Measurements from ENCODE around the gene WHRN. TPM values are rescaled to one million over a fixed set of nuclear protein-coding genes. Genes with fewer than 3 reads are reported as not detected.

WHRN gene
- total and polyA plus RNA-seq, 2 of the 8 experiments (the other 6 are each of a cell fraction or from before 2014, with no cell fraction given): 4.4 to 7.7 TPM

GRCh38 chr9:114497236-114497635 lies 8.0 kb downstream of the WHRN start:
- Histone ChIP-seq H3K79me1 (ENCODE audit: low read depth, low read length) (no peaks in the 10 kb centered on the region; the same call in 1 of the 2 replicates), H3K18ac (ENCODE audit: extremely low read depth, low read length) (no peak overlapping the region), H2BK20ac (ENCODE audit: low read length) (no peak overlapping the region), H2BK15ac (ENCODE audit: low read length) (no peak overlapping the region), H3K27ac (ENCODE audit: low read depth, low read length) (no peak overlapping the region), H2AK5ac (ENCODE audit: low read depth, low read length) (no peak overlapping the region), H3K79me2 (ENCODE audit: control insufficient read depth in 1 of 2, insufficient read depth in 2 of 2, low read length in 2 of 2) (no peaks in the 10 kb centered on the region), H3K4ac (replicated peaks; ENCODE audit: insufficient read length, low read depth, low read length) (no peak overlapping the region), H3K4me3 (ENCODE audit: extremely low read depth in 1 of 4, insufficient read depth in 2 of 4, low read depth in 3 of 4, low read length in 4 of 4) (no peak overlapping the region), H3K23me2 (ENCODE audit: low read depth, low read length) (no peaks in the 10 kb centered on the region; the same call in 1 of the 2 replicates), H4K20me1 (replicated peaks in 1 of 2; ENCODE audit: control insufficient read depth in 1 of 2, insufficient read depth in 2 of 2, low read length in 2 of 2) (peaks cover 0 to 2% of the 10 kb centered on the region in 2 experiments), H2BK12ac (ENCODE audit: low read depth, low read length) (no peak overlapping the region), H3K27me3 (replicated peaks in 1 of 4; ENCODE audit: control insufficient read depth in 3 of 4, extremely low read depth in 1 of 4, insufficient read depth in 3 of 4, low read length in 3 of 4) (no peaks in the 10 kb centered on the region), H4K8ac (ENCODE audit: extremely low read depth, insufficient read depth, low read length) (no peak overlapping the region), H4K5ac (ENCODE audit: insufficient read length, low read depth, low read length) (no peak overlapping the region), H3K14ac (ENCODE audit: insufficient read length) (no peak overlapping the region), H3K9me3 (ENCODE audit: insufficient read depth in 2 of 2, low read depth in 1 of 2, low read length in 1 of 2) (no peaks in the 10 kb centered on the region), H4K91ac (replicated peaks; ENCODE audit: insufficient read length, low read length) (no peak overlapping the region), H3K23ac (ENCODE audit: insufficient read length) (no peak overlapping the region), H3K4me2 (ENCODE audit: insufficient read depth in 1 of 2, low read depth in 2 of 2, low read length in 2 of 2) (no peak overlapping the region), H3K4me1 (replicated peaks in 1 of 4; ENCODE audit: control insufficient read depth in 3 of 4, insufficient read depth in 4 of 4, low read length in 3 of 4) (peaks cover 3 to 5% (median 5%) of the 10 kb centered on the region in 4 experiments; a peak in 6 of 7 replicates), H3K9ac (replicated peaks in 1 of 4; ENCODE audit: extremely low read depth in 1 of 4, low read depth in 3 of 4, low read length in 3 of 4) (no peak overlapping the region; a peak in 1 of 7 replicates), H3K36me3 (ENCODE audit: control insufficient read depth in 2 of 4, insufficient read depth in 4 of 4, low read length in 3 of 4) (no peaks in the 10 kb centered on the region), H2BK120ac (replicated peaks; ENCODE audit: low read depth, low read length) (no peak overlapping the region), H2AFZ (ENCODE audit: low read length) (no peak overlapping the region), H2BK5ac (ENCODE audit: low read depth, low read length) (no peak overlapping the region), H3K56ac (replicated peaks; ENCODE audit: insufficient read length, low read depth, low read length) (no peak overlapping the region)
- no peak for DNase-seq (ENCODE audit: low read depth in 1 of 2, low spot score in 2 of 2)
- no peak for FAIRE-seq
- TF ChIP-seq, protein P1, sequence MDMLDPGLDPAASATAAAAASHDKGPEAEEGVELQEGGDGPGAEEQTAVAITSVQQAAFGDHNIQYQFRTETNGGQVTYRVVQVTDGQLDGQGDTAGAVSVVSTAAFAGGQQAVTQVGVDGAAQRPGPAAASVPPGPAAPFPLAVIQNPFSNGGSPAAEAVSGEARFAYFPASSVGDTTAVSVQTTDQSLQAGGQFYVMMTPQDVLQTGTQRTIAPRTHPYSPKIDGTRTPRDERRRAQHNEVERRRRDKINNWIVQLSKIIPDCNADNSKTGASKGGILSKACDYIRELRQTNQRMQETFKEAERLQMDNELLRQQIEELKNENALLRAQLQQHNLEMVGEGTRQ (IDR thresholded peaks at IDR 0.05; ENCODE audit: low read length): no peak
- no peak for TF ChIP-seq POLR2AphosphoS5 (IDR thresholded peaks at IDR 0.05; ENCODE audit: low read depth, low read length)
- no peak for TF ChIP-seq ZNF274 (IDR thresholded peaks at IDR 0.05; ENCODE audit: borderline replicate concordance, extremely low read depth, low read length)
- TF ChIP-seq SUZ12 (IDR thresholded peaks at IDR 0.05; ENCODE audit: low read length): no peak
- no peak for TF ChIP-seq EGR1 (IDR thresholded peaks at IDR 0.05; ENCODE audit: borderline replicate concordance, low read depth, low read length)
- TF ChIP-seq PHF8 (conservative IDR thresholded peaks at IDR 0.05; ENCODE audit: low read depth, low read length): no peak
- TF ChIP-seq POU5F1 (IDR thresholded peaks at IDR 0.05; ENCODE audit: low read depth, low read length): no peak
- TF ChIP-seq E2F6 (IDR thresholded peaks at IDR 0.05): no peak
- 88% methylated on average over 2 of the region's 2 CpGs; no CpG with 5 or more reads in 1 of the 2 experiments for WGBS, 2 experiments (ENCODE audit: extremely low coverage in 1 of 2, insufficient coverage in 1 of 2, insufficient read length in 1 of 2, insufficient replicate concordance in 2 of 2, low coverage in 1 of 2, low lambda C conversion rate in 2 of 2, missing lambda C conversion rate in 1 of 2)
- ChIA-PET CTCF (ENCODE audit: partially characterized antibody) (interaction anchor here (4.5 kb wide), 1 partner anchor 10 kb away, joined by 21 read pairs; no protein-coding TSS in a partner anchor), POLR2A (ENCODE audit: partially characterized antibody) (interaction anchor here (1.3 to 1.7 kb wide), 2 partner anchors 9 to 109 kb away, joined by 4 to 5 read pairs; partner anchors contain the start of gene AKNA)

Data from H1 (cell line).